Gastrocnemius medialis (tissue), 4 donors: ENCODE data around the gene EPHB4.

Experiments
- POLR2A ChIP-seq, 2 donors: fragments of 450-650 bp; IDR thresholded peaks; one replicate each; pipeline ENCODE4 v1.6.1; 2017; ENCODE audit warnings: antibody characterized with exemption in 2 of 2, mild to moderate bottlenecking in 2 of 2, moderate library complexity in 2 of 2
- TF ChIP-seq, protein P1 (sequence below), 5 experiments: fragments of 450-650 bp in 3 of 5; fragments of 200-600 bp in 2 of 5; sonication (generic) in 2 of 5; IDR thresholded peaks in 4 of 5; conservative IDR thresholded peaks in 1 of 5; 1 replicate in 4 of 5; 2 replicates in 1 of 5; pipeline ENCODE4 v1.5.1; 2016 to 2019; ENCODE audit warnings: antibody characterized with exemption in 5 of 5, mild to moderate bottlenecking in 3 of 5, moderate library complexity in 3 of 5

DNA sequence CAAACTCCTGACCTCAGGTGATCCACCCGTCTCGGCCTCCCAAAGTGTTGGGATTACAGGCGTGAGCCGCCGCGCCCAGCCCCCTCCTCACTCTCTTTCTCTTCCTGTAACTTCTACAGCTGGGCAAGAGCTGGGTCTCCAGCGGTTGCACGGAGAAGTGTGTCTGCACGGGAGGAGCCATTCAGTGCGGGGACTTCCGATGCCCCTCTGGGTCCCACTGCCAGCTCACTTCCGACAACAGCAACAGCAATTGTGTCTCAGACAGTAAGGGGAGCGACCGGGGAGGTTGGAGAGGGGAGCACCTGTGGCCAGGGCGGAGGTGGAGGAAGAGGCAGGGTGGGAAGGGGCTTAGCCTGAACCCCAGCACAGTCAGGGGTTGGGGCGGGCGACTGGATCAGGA is 41.4 kb downstream of the EPHB4 start:
- no peak for TF ChIP-seq POLR2A (IDR thresholded peaks at IDR 0.05)
- TF ChIP-seq, protein P1, sequence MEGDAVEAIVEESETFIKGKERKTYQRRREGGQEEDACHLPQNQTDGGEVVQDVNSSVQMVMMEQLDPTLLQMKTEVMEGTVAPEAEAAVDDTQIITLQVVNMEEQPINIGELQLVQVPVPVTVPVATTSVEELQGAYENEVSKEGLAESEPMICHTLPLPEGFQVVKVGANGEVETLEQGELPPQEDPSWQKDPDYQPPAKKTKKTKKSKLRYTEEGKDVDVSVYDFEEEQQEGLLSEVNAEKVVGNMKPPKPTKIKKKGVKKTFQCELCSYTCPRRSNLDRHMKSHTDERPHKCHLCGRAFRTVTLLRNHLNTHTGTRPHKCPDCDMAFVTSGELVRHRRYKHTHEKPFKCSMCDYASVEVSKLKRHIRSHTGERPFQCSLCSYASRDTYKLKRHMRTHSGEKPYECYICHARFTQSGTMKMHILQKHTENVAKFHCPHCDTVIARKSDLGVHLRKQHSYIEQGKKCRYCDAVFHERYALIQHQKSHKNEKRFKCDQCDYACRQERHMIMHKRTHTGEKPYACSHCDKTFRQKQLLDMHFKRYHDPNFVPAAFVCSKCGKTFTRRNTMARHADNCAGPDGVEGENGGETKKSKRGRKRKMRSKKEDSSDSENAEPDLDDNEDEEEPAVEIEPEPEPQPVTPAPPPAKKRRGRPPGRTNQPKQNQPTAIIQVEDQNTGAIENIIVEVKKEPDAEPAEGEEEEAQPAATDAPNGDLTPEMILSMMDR (IDR thresholded peaks at IDR 0.05 in 4 of 5, conservative IDR thresholded peaks at IDR 0.05 in 1 of 5), result no peak
